ENCODE results near the gene SMC1B. TPM values are rescaled to one million over a fixed set of nuclear protein-coding genes. Genes with fewer than 3 reads are reported as not detected.

SMC1B gene
- total and polyA plus RNA-seq, 2 experiments from 2014 or later = 0.10 TPM; not detected in 1

- TF ChIP-seq CTCF (IDR thresholded peaks at IDR 0.05; ENCODE audit: poor library complexity) (no peak), EZH2phosphoT487 (IDR thresholded peaks at IDR 0.05; ENCODE audit: low read depth, severe bottlenecking, unreplicated experiment) (no peak), EZH2 (IDR thresholded peaks at IDR 0.05; ENCODE audit: borderline replicate concordance) (no peak)
- Histone ChIP-seq H2AFZ (no peak overlapping the region), H3K9me3 (ENCODE audit: low read depth) (no peaks in the 10 kb centered on the region), H3K27me3 (no peaks in the 10 kb centered on the region), H3K79me2 (peaks cover 76% of the 10 kb centered on the region), H3K4me1 (ENCODE audit: insufficient read depth) (peaks cover 41% of the 10 kb centered on the region), H3K4me2 (no peak overlapping the region), H3K4me3 (no peak overlapping the region), H4K20me1 (ENCODE audit: insufficient read depth, poor library complexity, severe bottlenecking) (no peaks in the 10 kb centered on the region), H3K36me3 (replicated peaks; ENCODE audit: insufficient read depth, low read depth) (no peaks in the 10 kb centered on the region), H3K9me2 (replicated peaks; ENCODE audit: insufficient read depth) (no peaks in the 10 kb centered on the region), H3K27ac (peak overlapping the region; percentile 86)
- WGBS (ENCODE audit: low lambda C conversion rate, missing lambda C conversion rate) = 60% methylated on average over 4 of the region's 4 CpGs
- no peak for DNase-seq (ENCODE audit: low spot score)
These were observed 100.5 kb downstream of the SMC1B start for GRCh38 chr22:45312856-45313255.

- Histone ChIP-seq H3K27ac (peak overlapping the region; percentile 86), H3K79me2 (peaks cover 72% of the 10 kb centered on the region), H3K4me1 (ENCODE audit: insufficient read depth) (peaks cover 36% of the 10 kb centered on the region), H2AFZ (no peak overlapping the region), H3K9me2 (replicated peaks; ENCODE audit: insufficient read depth) (no peaks in the 10 kb centered on the region), H3K36me3 (replicated peaks; ENCODE audit: insufficient read depth, low read depth) (no peaks in the 10 kb centered on the region), H3K4me3 (no peak overlapping the region), H4K20me1 (ENCODE audit: insufficient read depth, poor library complexity, severe bottlenecking) (no peaks in the 10 kb centered on the region), H3K4me2 (no peak overlapping the region), H3K27me3 (no peaks in the 10 kb centered on the region), H3K9me3 (ENCODE audit: low read depth) (no peaks in the 10 kb centered on the region)
- WGBS (ENCODE audit: low lambda C conversion rate, missing lambda C conversion rate) = 91% methylated on average over 8 of the region's 8 CpGs
- TF ChIP-seq CTCF (IDR thresholded peaks at IDR 0.05; ENCODE audit: poor library complexity) (no peak), EZH2 (IDR thresholded peaks at IDR 0.05; ENCODE audit: borderline replicate concordance) (no peak), EZH2phosphoT487 (IDR thresholded peaks at IDR 0.05; ENCODE audit: low read depth, severe bottlenecking, unreplicated experiment) (no peak)
- no peak for DNase-seq (ENCODE audit: low spot score)
These were observed 101.0 kb downstream of the SMC1B start for GRCh38 chr22:45312415-45312814.

- TF ChIP-seq EZH2phosphoT487 (IDR thresholded peaks at IDR 0.05; ENCODE audit: low read depth, severe bottlenecking, unreplicated experiment) (no peak), EZH2 (IDR thresholded peaks at IDR 0.05; ENCODE audit: borderline replicate concordance) (no peak), CTCF (IDR thresholded peaks at IDR 0.05; ENCODE audit: poor library complexity) (no peak)
- peaks cover 34% of the 10 kb centered on the region for H3K4me1 ChIP-seq (ENCODE audit: insufficient read depth)
- peak overlapping the region; percentile 84 for H3K27ac ChIP-seq
These were observed 102.3 kb downstream of the SMC1B start for GRCh38 chr22:45310977-45311531.

More at GRCh38 chr22:45310977-45311531, 102.3 kb downstream of the SMC1B start:
- Histone ChIP-seq H3K9me2 (replicated peaks; ENCODE audit: insufficient read depth) (no peaks in the 10 kb centered on the region), H3K9me3 (ENCODE audit: low read depth) (no peaks in the 10 kb centered on the region), H3K27me3 (no peaks in the 10 kb centered on the region), H3K4me2 (peak overlapping the region; percentile 99), H3K79me2 (peaks cover 58% of the 10 kb centered on the region), H2AFZ (peak overlapping the region; percentile 35), H4K20me1 (ENCODE audit: insufficient read depth, poor library complexity, severe bottlenecking) (no peaks in the 10 kb centered on the region), H3K4me3 (peak overlapping the region; percentile 67), H3K36me3 (replicated peaks; ENCODE audit: insufficient read depth, low read depth) (no peaks in the 10 kb centered on the region)
- DNase-seq (ENCODE audit: low spot score) = peak; percentile 53
- WGBS (ENCODE audit: low lambda C conversion rate, missing lambda C conversion rate) = 42% methylated on average over 14 of the region's 14 CpGs

Data from hepatocyte (in vitro differentiated cells).